HepG2 (cell line): ENCODE data around the gene GLOD4. TPM values are rescaled to one million over a fixed set of nuclear protein-coding genes. Genes with fewer than 3 reads are reported as not detected.

Source experiments
- ETV5 ChIP-seq: IDR thresholded peaks from 2 replicates; pipeline ENCODE4 v1.6.1; 2018; ENCODE audit warnings: missing biosample characterization, missing genetic modification reagents, inconsistent platforms, borderline replicate concordance
- MIER2 ChIP-seq: IDR thresholded peaks from 2 replicates; pipeline ENCODE4 v1.6.1; 2016; ENCODE audit warnings: missing biosample characterization, missing genetic modification reagents
- NRL ChIP-seq: sonication (generic); formaldehyde crosslinking; IDR thresholded peaks from 2 replicates; pipeline ENCODE4 v1.5.0; 2020; ENCODE audit warnings: missing genetic modification reagents, mild to moderate bottlenecking, moderate library complexity, borderline replicate concordance
- ONECUT2 ChIP-seq: sonication (generic); formaldehyde crosslinking; IDR thresholded peaks from 2 replicates; pipeline ENCODE4 v1.4.0; 2020; ENCODE audit warnings: missing genetic modification reagents
- ZBTB42 ChIP-seq: sonication (generic); formaldehyde crosslinking; IDR thresholded peaks from 2 replicates; pipeline ENCODE4 v1.5.0; 2020; ENCODE audit warnings: mild to moderate bottlenecking, missing genetic modification reagents
- ZFP90 ChIP-seq: sonication (generic); formaldehyde crosslinking; IDR thresholded peaks from 2 replicates; pipeline ENCODE4 v1.8.0; 2022; ENCODE audit warnings: missing genetic modification reagents, mild to moderate bottlenecking, inconsistent platforms, borderline replicate concordance
- ZMAT3 ChIP-seq: sonication (generic); formaldehyde crosslinking; conservative IDR thresholded peaks from 2 replicates; pipeline ENCODE4 v1.7.0; 2021; ENCODE audit warnings: missing genetic modification reagents
- ZNF354B ChIP-seq: sonication (generic); formaldehyde crosslinking; IDR thresholded peaks from 2 replicates; pipeline ENCODE4 v1.8.0; 2022; ENCODE audit warnings: mild to moderate bottlenecking, missing genetic modification reagents
- ZNF567 ChIP-seq: sonication (generic); formaldehyde crosslinking; IDR thresholded peaks from 2 replicates; pipeline ENCODE4 v1.8.1; 2023; ENCODE audit warnings: mild to moderate bottlenecking, missing genetic modification reagents, borderline replicate concordance
- polyA plus RNA-seq, 8 experiments: library from polyadenylated mRNA; depleted of rRNA in 3 of 8; stranded (reverse) in 7 of 8; unstranded in 1 of 8; fragments of >200 nt; fragmentation: Illumina TruSeq in 4 of 8; extraction: Trizol in 4 of 8; gene quantifications; 2 replicates each; pipeline versions ENCODE4 v1.2.1 to v1.2.3, GENCODE V29; 2011 to 2016; ENCODE audit warnings: low read depth in 4 of 8, missing spikeins in 1 of 8, mixed read lengths in 1 of 8; ENCODE audit not compliant: insufficient read depth in 1 of 8
- total RNA-seq, 5 experiments: library from RNA; depleted of rRNA; stranded (reverse); fragments of >200 nt; fragmentation: Illumina TruSeq; extraction: Trizol; gene quantifications; 2 replicates each; pipeline ENCODE4 v1.2.3, GENCODE V29; 2016; ENCODE audit warnings: low read depth in 1 of 5
- TF ChIP-seq, protein P1 (sequence below): sonication (generic); formaldehyde crosslinking; conservative IDR thresholded peaks from 2 replicates; pipeline ENCODE4 v1.4.0; 2020; ENCODE audit warnings: missing genetic modification reagents
- TF ChIP-seq, protein P2 (sequence below): sonication (generic); formaldehyde crosslinking; IDR thresholded peaks from 2 replicates; pipeline ENCODE4 v1.5.0; 2020; ENCODE audit warnings: missing genetic modification reagents
- TF ChIP-seq, protein P3 (sequence below): sonication (generic); formaldehyde crosslinking; IDR thresholded peaks from 2 replicates; pipeline ENCODE4 v1.4.0; 2020; ENCODE audit warnings: missing genetic modification reagents, borderline replicate concordance
- TF ChIP-seq, protein P4 (sequence below): sonication (generic); formaldehyde crosslinking; IDR thresholded peaks from 2 replicates; pipeline ENCODE4 v1.8.0; 2022; ENCODE audit warnings: low read depth, missing genetic modification reagents
- TF ChIP-seq, protein P5 (sequence below): sonication (generic); formaldehyde crosslinking; IDR thresholded peaks from 2 replicates; pipeline ENCODE4 v1.8.0; 2022; ENCODE audit warnings: missing genetic modification reagents, mild to moderate bottlenecking, borderline replicate concordance
- TF ChIP-seq, protein P6 (sequence below): sonication (generic); formaldehyde crosslinking; IDR thresholded peaks from 2 replicates; pipeline ENCODE4 v1.5.1; 2020; ENCODE audit warnings: mild to moderate bottlenecking, missing genetic modification reagents, moderate library complexity

GLOD4 gene
- total and polyA plus RNA-seq, 2 of the 13 experiments (the other 11 are each of a cell fraction or from before 2014, with no cell fraction given) = 53.7 to 87.8 TPM

DNA sequence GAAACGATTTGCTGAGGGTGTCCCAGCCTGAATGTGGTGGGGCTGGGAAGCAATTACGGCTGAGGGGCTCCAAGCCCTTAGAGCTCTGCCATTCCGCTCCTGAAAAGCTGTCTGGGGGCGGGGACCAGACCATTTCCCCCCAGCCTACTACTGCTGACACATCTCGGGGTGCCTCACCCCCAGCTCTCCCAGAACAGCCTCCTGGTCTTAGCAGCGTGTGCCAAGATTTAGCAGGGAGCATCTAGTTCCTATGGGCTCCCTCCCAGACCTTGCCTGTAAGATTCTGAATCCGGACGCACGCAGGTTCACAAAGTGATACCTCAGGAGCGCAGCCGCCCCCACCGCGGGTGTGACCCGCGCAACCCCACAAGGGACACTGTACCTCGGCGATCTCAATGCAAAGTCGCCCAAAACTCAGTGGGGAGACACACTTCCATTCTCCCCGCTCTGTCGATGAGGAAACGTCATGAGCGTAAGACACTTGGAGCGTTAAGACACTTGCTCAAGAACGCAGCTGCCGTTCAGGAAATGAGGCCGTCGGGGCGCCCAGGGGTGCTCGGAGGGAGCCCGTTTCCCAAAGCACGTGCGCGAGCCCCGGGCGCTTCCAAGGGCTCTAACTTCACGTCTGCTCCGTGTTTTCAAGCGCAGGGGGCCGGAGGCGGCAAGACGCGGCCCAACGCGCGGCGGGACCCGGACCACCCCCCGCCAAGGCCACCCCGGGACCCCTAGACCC is 30.6 kb downstream of the GLOD4 start (continued):
- TF ChIP-seq, protein P1, sequence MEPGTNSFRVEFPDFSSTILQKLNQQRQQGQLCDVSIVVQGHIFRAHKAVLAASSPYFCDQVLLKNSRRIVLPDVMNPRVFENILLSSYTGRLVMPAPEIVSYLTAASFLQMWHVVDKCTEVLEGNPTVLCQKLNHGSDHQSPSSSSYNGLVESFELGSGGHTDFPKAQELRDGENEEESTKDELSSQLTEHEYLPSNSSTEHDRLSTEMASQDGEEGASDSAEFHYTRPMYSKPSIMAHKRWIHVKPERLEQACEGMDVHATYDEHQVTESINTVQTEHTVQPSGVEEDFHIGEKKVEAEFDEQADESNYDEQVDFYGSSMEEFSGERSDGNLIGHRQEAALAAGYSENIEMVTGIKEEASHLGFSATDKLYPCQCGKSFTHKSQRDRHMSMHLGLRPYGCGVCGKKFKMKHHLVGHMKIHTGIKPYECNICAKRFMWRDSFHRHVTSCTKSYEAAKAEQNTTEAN (CRISPR knock-in tag) = 0 out of 2 replicates have a peak, but pooled peaks have one; percentile 7
- TF ChIP-seq, protein P2, sequence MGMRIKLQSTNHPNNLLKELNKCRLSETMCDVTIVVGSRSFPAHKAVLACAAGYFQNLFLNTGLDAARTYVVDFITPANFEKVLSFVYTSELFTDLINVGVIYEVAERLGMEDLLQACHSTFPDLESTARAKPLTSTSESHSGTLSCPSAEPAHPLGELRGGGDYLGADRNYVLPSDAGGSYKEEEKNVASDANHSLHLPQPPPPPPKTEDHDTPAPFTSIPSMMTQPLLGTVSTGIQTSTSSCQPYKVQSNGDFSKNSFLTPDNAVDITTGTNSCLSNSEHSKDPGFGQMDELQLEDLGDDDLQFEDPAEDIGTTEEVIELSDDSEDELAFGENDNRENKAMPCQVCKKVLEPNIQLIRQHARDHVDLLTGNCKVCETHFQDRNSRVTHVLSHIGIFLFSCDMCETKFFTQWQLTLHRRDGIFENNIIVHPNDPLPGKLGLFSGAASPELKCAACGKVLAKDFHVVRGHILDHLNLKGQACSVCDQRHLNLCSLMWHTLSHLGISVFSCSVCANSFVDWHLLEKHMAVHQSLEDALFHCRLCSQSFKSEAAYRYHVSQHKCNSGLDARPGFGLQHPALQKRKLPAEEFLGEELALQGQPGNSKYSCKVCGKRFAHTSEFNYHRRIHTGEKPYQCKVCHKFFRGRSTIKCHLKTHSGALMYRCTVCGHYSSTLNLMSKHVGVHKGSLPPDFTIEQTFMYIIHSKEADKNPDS (CRISPR knock-in tag) = no peak
- TF ChIP-seq ZFP90 (0 out of 2 replicates have a peak, but pooled peaks have one; percentile 6), ZNF354B (no peak), ETV5 (CRISPR knock-in tag) (peak; percentile 12; the same call in 1 of the 2 replicates), ZMAT3 (CRISPR knock-in tag) (0 out of 2 replicates have a peak, but pooled peaks have one; percentile 17), ZNF567 (CRISPR knock-in tag) (no peak), MIER2 (CRISPR knock-in tag) (no peak), NRL (CRISPR knock-in tag) (no peak), ZBTB42 (CRISPR knock-in tag) (no peak), ONECUT2 (no peak)
- TF ChIP-seq, protein P3, sequence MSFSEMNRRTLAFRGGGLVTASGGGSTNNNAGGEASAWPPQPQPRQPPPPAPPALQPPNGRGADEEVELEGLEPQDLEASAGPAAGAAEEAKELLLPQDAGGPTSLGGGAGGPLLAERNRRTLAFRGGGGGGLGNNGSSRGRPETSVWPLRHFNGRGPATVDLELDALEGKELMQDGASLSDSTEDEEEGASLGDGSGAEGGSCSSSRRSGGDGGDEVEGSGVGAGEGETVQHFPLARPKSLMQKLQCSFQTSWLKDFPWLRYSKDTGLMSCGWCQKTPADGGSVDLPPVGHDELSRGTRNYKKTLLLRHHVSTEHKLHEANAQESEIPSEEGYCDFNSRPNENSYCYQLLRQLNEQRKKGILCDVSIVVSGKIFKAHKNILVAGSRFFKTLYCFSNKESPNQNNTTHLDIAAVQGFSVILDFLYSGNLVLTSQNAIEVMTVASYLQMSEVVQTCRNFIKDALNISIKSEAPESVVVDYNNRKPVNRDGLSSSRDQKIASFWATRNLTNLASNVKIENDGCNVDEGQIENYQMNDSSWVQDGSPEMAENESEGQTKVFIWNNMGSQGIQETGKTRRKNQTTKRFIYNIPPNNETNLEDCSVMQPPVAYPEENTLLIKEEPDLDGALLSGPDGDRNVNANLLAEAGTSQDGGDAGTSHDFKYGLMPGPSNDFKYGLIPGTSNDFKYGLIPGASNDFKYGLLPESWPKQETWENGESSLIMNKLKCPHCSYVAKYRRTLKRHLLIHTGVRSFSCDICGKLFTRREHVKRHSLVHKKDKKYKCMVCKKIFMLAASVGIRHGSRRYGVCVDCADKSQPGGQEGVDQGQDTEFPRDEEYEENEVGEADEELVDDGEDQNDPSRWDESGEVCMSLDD = peak; percentile 83; the same call in 1 of the 2 replicates
- TF ChIP-seq, protein P4, sequence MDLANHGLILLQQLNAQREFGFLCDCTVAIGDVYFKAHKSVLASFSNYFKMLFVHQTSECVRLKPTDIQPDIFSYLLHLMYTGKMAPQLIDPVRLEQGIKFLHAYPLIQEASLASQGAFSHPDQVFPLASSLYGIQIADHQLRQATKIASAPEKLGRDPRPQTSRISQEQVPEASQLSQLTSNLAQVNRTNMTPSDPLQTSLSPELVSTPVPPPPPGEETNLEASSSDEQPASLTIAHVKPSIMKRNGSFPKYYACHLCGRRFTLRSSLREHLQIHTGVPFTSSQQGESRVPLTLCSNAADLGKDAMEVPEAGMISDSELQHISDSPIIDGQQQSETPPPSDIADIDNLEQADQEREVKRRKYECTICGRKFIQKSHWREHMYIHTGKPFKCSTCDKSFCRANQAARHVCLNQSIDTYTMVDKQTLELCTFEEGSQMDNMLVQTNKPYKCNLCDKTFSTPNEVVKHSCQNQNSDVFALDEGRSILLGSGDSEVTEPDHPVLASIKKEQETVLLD (CRISPR knock-in tag) = no peak
- TF ChIP-seq, protein P5, sequence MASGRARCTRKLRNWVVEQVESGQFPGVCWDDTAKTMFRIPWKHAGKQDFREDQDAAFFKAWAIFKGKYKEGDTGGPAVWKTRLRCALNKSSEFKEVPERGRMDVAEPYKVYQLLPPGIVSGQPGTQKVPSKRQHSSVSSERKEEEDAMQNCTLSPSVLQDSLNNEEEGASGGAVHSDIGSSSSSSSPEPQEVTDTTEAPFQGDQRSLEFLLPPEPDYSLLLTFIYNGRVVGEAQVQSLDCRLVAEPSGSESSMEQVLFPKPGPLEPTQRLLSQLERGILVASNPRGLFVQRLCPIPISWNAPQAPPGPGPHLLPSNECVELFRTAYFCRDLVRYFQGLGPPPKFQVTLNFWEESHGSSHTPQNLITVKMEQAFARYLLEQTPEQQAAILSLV (CRISPR knock-in tag) = peak; percentile 8; the same call in 1 of the 2 replicates
- TF ChIP-seq, protein P6, sequence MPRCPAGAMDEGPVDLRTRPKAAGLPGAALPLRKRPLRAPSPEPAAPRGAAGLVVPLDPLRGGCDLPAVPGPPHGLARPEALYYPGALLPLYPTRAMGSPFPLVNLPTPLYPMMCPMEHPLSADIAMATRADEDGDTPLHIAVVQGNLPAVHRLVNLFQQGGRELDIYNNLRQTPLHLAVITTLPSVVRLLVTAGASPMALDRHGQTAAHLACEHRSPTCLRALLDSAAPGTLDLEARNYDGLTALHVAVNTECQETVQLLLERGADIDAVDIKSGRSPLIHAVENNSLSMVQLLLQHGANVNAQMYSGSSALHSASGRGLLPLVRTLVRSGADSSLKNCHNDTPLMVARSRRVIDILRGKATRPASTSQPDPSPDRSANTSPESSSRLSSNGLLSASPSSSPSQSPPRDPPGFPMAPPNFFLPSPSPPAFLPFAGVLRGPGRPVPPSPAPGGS (CRISPR knock-in tag) = no peak
